Cerebellar cortex (tissue), 1 donor: ENCODE data around the gene UBE2C.

Experiments used
- DNase-seq: peaks from one replicate; pipeline ENCODE4 v3.0.0-alpha.2; 2015; ENCODE audit warnings: low spot score

Gene UBE2C

GRCh38 chr20:45833030-45833882, 20.8 kb downstream of the UBE2C start, which contains the start of gene SNX21:
Gene SNX21 (plus strand): TSS chr20:45833799. CDS start chr20:45833920, 121 bp downstream.
- peak; percentile 77 for DNase-seq

GRCh38 chr20:45833883-45834796, 21.7 kb downstream of the UBE2C start:
- DNase-seq, result peak; percentile 75

GRCh38 chr20:45834797-45835161, 22.3 kb downstream of the UBE2C start:
- no peak for DNase-seq

GRCh38 chr20:45835329-45835765, 22.9 kb downstream of the UBE2C start:
- no peak for DNase-seq

GRCh38 chr20:45835825-45836224, 23.4 kb downstream of the UBE2C start:
- DNase-seq, result no peak

- DNase-seq, result no peak
Observed at GRCh38 chr20:45836841-45837240, 24.4 kb downstream of the UBE2C start.

- no peak for DNase-seq
Observed at GRCh38 chr20:45840700-45841198, 28.3 kb downstream of the UBE2C start.

GRCh38 chr20:45841407-45842129, 29.1 kb downstream of the UBE2C start:
- DNase-seq, result no peak

- DNase-seq, result no peak
Observed at GRCh38 chr20:45842169-45842812, 29.8 kb downstream of the UBE2C start.

GRCh38 chr20:45843506-45843905, 31.1 kb downstream of the UBE2C start:
- DNase-seq, result no peak

GRCh38 chr20:45845452-45845851, 33.0 kb downstream of the UBE2C start:
- DNase-seq, result no peak

GRCh38 chr20:45848421-45848820, 36.0 kb downstream of the UBE2C start:
- DNase-seq, result no peak

GRCh38 chr20:45848969-45849582, 36.6 kb downstream of the UBE2C start:
- no peak for DNase-seq

GRCh38 chr20:45850238-45850637, 37.8 kb downstream of the UBE2C start:
- no peak for DNase-seq

GRCh38 chr20:45850926-45851325, 38.5 kb downstream of the UBE2C start:
- DNase-seq, result no peak

GRCh38 chr20:45851501-45851900, 39.1 kb downstream of the UBE2C start:
- no peak for DNase-seq

- no peak for DNase-seq
Observed at GRCh38 chr20:45852326-45852725, 39.9 kb downstream of the UBE2C start.

GRCh38 chr20:45853484-45853883, 41.0 kb downstream of the UBE2C start:
- no peak for DNase-seq

- peak; percentile 100 for DNase-seq
Observed at GRCh38 chr20:45857114-45857881, 44.9 kb downstream of the UBE2C start, which contains the start of the genes ACOT8 and ZSWIM3. Gene ACOT8 (minus strand): TSS chr20:45857392. CDS start chr20:45857315, 77 bp downstream. Gene ZSWIM3 (plus strand): TSS chr20:45857614. CDS start chr20:45857826, 212 bp downstream.

- DNase-seq, result no peak
Observed at GRCh38 chr20:45857882-45858216, 45.4 kb downstream of the UBE2C start.
